A673 (cell line): ENCODE data around the gene IL1RN. TPM values are rescaled to one million over a fixed set of nuclear protein-coding genes. Genes with fewer than 3 reads are reported as not detected.

Experiments used
- Bru-seq: library from RNA; stranded (reverse); fragments of 400-500 nt; gene quantifications from one replicate; lab custom pipeline; 2021; lab: Mats Ljungman, UMichigan
- BruChase-seq, 2 experiments: library from RNA; stranded (reverse); fragments of 400-500 nt; gene quantifications; one replicate each; lab custom pipeline; 2021; lab: Mats Ljungman, UMichigan
- BruUV-seq: library from RNA; stranded (reverse); fragments of 400-500 nt; replicated peaks from 2 replicates; lab custom pipeline; 2021; lab: Mats Ljungman, UMichigan
- CTCF ChIA-PET: fragments of 300-600 bp; sonication (Branson Sonifier 250); formaldehyde crosslinking; loops from one replicate; lab custom pipeline; 2022; ENCODE audit warnings: antibody characterized with exemption; lab: Charles Lee
- POLR2A ChIA-PET: fragments of 300-600 bp; sonication (Branson Sonifier 250); formaldehyde crosslinking; loops from one replicate; lab custom pipeline; 2022; ENCODE audit warnings: antibody characterized with exemption; ENCODE audit not compliant: low non-redundant PET; lab: Charles Lee
- DNase-seq: peaks from one replicate; pipeline ENCODE4 v3.0.0-alpha.2; 2015; ENCODE audit warnings: low spot score
- H3K27ac ChIP-seq: fragments of 200-600 bp; sonication (generic); 2 replicates; pipeline ENCODE4 v1.5.1; 2016; ENCODE audit warnings: mixed run types, low read depth, mild to moderate bottlenecking, mixed read lengths, antibody characterized with exemption, low read length; ENCODE audit not compliant: poor library complexity, severe bottlenecking
- H3K27me3 ChIP-seq: fragments of 200-600 bp; sonication (generic); replicated peaks from 2 replicates; pipeline ENCODE4 v1.6.1; 2017; ENCODE audit warnings: mixed run types, low read depth, mild to moderate bottlenecking, mixed read lengths, antibody characterized with exemption, low read length; ENCODE audit not compliant: insufficient read depth, poor library complexity
- H3K36me3 ChIP-seq: fragments of 200-600 bp; sonication (generic); 2 replicates; pipeline ENCODE4 v1.6.1; 2016; ENCODE audit warnings: mixed run types, mild to moderate bottlenecking, mixed read lengths, antibody characterized with exemption, low read length; ENCODE audit not compliant: insufficient read depth, poor library complexity, severe bottlenecking
- H3K4me1 ChIP-seq: fragments of 200-600 bp; sonication (generic); 2 replicates; pipeline ENCODE4 v1.6.1; 2017; ENCODE audit warnings: mixed run types, mild to moderate bottlenecking, mixed read lengths, antibody characterized with exemption, low read length; ENCODE audit not compliant: insufficient read depth, poor library complexity, severe bottlenecking
- H3K4me3 ChIP-seq: fragments of 200-600 bp; sonication (generic); 2 replicates; pipeline ENCODE4 v1.5.1; 2016; ENCODE audit warnings: low read depth, mixed run types, mild to moderate bottlenecking, mixed read lengths, low read length; ENCODE audit not compliant: poor library complexity, severe bottlenecking
- H3K9me3 ChIP-seq: fragments of 200-600 bp; sonication (generic); 2 replicates; pipeline ENCODE4 v1.6.1; 2016; ENCODE audit warnings: mixed run types, low read depth, mild to moderate bottlenecking, mixed read lengths, antibody characterized with exemption, low read length; ENCODE audit not compliant: poor library complexity, severe bottlenecking
- CTCF ChIP-seq: fragments of 300-800, 200-600 bp; sonication (generic); conservative IDR thresholded peaks from 2 replicates; pipeline ENCODE4 v1.5.1; 2017; ENCODE audit warnings: low read depth, mild to moderate bottlenecking, antibody characterized with exemption, low read length, moderate library complexity, mixed read lengths
- EZH2 ChIP-seq: fragments of 200-600 bp; sonication (generic); IDR thresholded peaks from 2 replicates; pipeline ENCODE4 v1.6.1; 2017; ENCODE audit warnings: borderline replicate concordance, low read depth, mild to moderate bottlenecking, mixed read lengths, antibody characterized with exemption, low read length; ENCODE audit not compliant: poor library complexity, severe bottlenecking
- intact Hi-C: fragments of 100-400 bp; cut with micrococcal nuclease; formaldehyde crosslinking; loops from one replicate; pipeline ENCODE4 v1.10.0; 2022; ENCODE audit not compliant: unreplicated experiment
- long read RNA-seq: library from polyadenylated mRNA; stranded (forward); transcript quantifications from one replicate; pipeline ENCODE4 v2.0.0, GENCODE V29; 2022
- total RNA-seq: library from RNA; stranded (reverse); gene quantifications from 2 replicates; pipeline ENCODE4 v1.2.3, GENCODE V29; 2021

Gene IL1RN
- total RNA-seq = not detected in 2 replicates
- not detected for Bru-seq, nascent RNA
- BruChase-seq, experiment 1, labeled RNA remaining after a 2-hour chase = not detected
- BruChase-seq, experiment 2, labeled RNA remaining after a 6-hour chase = not detected
- long read RNA-seq = 0 reads

- H3K36me3 ChIP-seq = no peaks in the 10 kb centered on the region
- POLR2A ChIA-PET = no interaction called here
- no TSS peak for BruUV-seq
- no peak within 1 kb of the TSS for H3K4me3 ChIP-seq
- TF ChIP-seq EZH2 (no peak), CTCF (no peak)
- peaks cover 4% of the 10 kb centered on the region for H3K27me3 ChIP-seq
- no peak for DNase-seq
- intact Hi-C loops = no loop called here
- CTCF ChIA-PET = interaction anchor here (0.6 kb wide), 1 partner anchor 768 kb away, joined by 3 read pairs; no protein-coding TSS in a partner anchor
- H3K4me1 ChIP-seq = no peaks in the 10 kb centered on the region
- H3K9me3 ChIP-seq = no peaks in the 10 kb centered on the region
- H3K27ac ChIP-seq = no peak within 1 kb of the TSS
These were observed at the start of gene IL1RN for GRCh38 chr2:113126845-113127645. TSS of gene IL1RN (plus strand) at chr2:113127598. CDS start at chr2:113127625, 27 bp downstream.

- H3K36me3 ChIP-seq = no peaks in the 10 kb centered on the region
- no peak overlapping the region for H3K4me3 ChIP-seq
- peaks cover 2% of the 10 kb centered on the region for H3K27me3 ChIP-seq
- no TSS peak for BruUV-seq
- CTCF ChIA-PET = no interaction called here
- H3K27ac ChIP-seq = no peak overlapping the region
- DNase-seq = no peak
- no peaks in the 10 kb centered on the region for H3K9me3 ChIP-seq
- no peak for TF ChIP-seq CTCF
- TF ChIP-seq EZH2 = no peak
- no peaks in the 10 kb centered on the region for H3K4me1 ChIP-seq
- intact Hi-C loops = no loop called here
- POLR2A ChIA-PET = no interaction called here
These were observed 49.5 kb upstream of the IL1RN start for GRCh38 chr2:113077921-113078320.

GRCh38 chr2:113078350-113078839, 49.0 kb upstream of the IL1RN start:
- intact Hi-C loops = no loop called here
- Histone ChIP-seq H3K27ac (no peak overlapping the region), H3K36me3 (no peaks in the 10 kb centered on the region), H3K9me3 (no peaks in the 10 kb centered on the region), H3K4me3 (no peak overlapping the region), H3K27me3 (peaks cover 2% of the 10 kb centered on the region), H3K4me1 (no peaks in the 10 kb centered on the region)
- TF ChIP-seq EZH2 (no peak), CTCF (no peak)
- peak; percentile 6 for DNase-seq
- BruUV-seq = no TSS peak
- ChIA-PET POLR2A (no interaction called here), CTCF (no interaction called here)
